ENCODE measurements around the gene TRIP12.
"Not testable (repeated sequence)": the region's sequence is repeated elsewhere in the genome, so short reads cannot be mapped to it uniquely, and the experiment has no call there.

The TRIP12 gene

GRCh38 chr2:229921892-229922448 lies at the start of gene TRIP12:
TSS of gene TRIP12 (minus strand) at chr2:229922009. CDS start at chr2:229880079, 41,930 bp downstream.
- DNase-seq, result peak; percentile 95

DNA sequence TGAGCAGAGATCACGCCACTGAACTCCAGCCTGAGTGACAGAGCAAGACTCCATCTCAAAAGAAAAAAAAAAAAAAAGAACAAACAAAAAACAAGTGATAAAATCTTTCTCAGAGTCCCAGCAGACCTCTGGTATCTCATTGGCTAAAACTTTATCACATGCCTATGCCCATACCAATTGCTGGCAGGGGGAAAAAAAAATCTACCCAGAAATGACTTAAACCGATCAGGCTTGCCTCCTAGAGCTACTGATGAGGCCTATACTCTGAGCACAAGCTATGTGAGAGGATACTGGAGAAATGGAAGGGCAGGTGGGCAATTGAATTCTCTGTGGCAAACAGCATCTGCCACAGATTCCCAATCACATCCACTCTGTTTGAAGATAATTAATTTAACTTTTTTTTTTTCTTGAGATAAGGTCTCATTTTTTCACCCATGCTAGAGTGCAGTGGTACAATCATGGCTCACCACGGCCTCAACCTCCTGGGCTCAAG lies 49.5 kb upstream of the TRIP12 start:
- no peak for DNase-seq

GRCh38 chr2:229970406-229970805 lies 48.6 kb upstream of the TRIP12 start:
- DNase-seq, result no peak

- DNase-seq, result no peak
Observed at GRCh38 chr2:229969921-229970320, 48.1 kb upstream of the TRIP12 start.

GRCh38 chr2:229963596-229963995 lies 41.8 kb upstream of the TRIP12 start:
- not testable (repeated sequence) for DNase-seq

GRCh38 chr2:229956491-229956890 lies 34.7 kb upstream of the TRIP12 start:
- no peak for DNase-seq

DNA sequence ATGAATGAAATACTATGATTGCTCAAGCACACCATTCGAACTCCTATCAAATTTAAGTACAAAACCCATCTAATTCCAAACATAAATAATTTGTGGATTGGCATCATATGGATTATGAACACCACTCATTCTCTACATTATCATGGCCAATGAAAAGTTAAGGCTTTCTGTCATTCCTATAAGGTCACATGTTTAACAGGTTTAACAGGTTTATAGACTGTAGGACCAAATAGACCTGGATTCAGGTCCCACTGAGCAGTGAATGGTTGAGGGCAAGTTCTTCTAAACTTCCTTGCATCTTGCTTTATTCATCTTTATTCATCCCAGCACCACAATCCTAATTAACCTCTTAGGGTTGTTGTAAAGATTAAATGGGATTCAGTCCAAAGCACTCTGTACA lies 33.9 kb upstream of the TRIP12 start:
- no peak for DNase-seq

DNA sequence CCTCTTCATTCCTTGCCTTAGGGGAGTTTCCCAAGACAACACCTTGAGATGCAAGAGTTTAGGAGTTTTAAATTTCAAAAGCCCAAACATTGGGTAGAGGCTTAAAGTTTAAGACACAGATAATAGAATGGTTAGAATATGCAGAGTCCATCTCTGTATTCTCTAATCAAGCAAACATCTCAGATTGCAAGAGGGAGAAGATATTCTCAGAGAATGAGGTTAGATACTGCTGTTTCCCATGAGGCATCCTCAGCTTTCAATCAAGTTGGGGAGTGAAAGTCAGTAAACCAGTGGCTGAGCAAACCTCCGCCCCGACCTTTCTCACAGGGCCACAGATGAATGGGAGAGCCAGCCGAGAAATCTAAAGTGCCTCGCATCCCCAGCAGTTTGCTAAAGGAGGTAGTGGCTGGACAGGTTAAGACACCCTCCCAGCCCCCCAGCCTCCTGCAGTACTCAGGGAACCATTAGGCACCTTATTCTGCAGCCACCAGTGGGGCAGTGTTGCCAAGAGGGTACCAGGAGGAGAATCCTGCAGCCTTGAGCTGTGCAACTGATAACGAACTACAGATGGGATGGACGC lies 30.5 kb upstream of the TRIP12 start:
- no peak for DNase-seq

DNA sequence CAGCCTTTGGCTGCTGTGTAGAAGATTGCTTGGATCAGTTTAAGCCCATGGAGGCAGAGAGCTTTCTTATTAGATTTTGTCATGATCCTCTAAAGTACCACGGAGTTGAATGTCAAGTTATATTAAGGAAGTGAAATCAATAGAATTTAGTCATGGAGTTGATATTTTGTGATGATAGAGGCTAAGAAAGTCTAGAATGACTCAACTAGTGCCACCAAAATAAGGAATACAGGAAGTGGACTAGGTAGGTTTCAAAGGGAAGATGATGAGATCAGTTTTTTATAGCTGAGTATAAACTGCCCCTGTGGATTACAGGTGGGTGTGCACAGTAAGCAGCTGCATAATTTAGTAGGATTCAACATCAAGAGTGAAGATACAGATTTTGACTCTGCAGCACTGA lies 25.7 kb upstream of the TRIP12 start:
- no peak for DNase-seq

- DNase-seq, result no peak
Observed at GRCh38 chr2:229945975-229946374, 24.2 kb upstream of the TRIP12 start.

DNA sequence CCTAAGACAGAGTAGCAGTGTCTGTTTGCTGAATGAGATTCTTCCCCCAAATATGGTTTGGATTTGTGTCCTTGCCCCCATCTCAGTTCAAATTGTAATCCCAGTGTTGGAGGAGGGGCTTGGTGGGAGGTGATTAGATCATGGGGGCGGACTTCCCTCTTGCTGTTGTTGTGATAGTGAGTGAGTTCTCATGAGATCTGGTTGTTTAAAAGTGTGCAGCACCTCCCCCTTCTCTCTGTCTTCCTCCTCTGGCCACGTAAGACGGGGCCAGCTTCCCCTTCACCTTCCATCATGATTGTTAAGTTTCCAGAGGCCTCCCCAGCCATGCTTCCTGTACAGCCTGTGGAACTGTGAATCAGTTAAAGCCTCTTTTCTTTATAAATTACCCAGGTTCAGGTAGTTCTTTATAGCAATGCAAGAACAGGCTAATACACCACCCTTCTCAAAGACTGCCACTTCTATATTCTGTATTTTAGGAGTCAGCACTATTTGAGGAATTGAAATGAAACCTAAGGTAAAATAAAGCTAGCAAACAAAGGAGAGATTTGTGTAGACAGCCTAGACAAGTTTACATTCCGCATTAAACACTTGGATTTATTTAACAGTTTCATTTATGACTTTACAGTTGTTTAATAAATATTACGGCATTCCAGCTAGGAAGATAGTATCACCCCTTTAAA lies 22.1 kb upstream of the TRIP12 start:
- DNase-seq, result no peak

DNA sequence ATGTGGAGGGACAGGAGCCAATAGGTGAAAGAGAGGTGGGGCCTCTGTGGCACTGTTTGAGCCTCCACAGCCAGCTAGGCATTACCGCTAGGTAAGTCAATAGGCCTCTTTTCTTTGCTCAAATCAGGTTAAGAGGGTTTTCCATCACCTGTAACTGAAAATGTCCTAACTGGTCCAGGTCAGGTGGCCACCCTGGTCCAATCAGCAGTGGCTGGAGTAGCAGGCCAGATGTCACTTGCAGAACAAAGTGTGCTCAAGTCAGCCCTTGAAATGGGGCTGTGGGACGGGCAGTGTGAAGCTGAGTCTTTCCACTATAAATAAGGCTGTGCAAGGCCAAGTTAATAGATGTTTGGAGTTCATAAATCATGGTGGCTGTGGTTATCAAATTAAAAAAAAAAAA lies 21.4 kb upstream of the TRIP12 start:
- DNase-seq, result no peak

GRCh38 chr2:229942671-229943070 lies 20.9 kb upstream of the TRIP12 start:
- DNase-seq, result no peak

DNA sequence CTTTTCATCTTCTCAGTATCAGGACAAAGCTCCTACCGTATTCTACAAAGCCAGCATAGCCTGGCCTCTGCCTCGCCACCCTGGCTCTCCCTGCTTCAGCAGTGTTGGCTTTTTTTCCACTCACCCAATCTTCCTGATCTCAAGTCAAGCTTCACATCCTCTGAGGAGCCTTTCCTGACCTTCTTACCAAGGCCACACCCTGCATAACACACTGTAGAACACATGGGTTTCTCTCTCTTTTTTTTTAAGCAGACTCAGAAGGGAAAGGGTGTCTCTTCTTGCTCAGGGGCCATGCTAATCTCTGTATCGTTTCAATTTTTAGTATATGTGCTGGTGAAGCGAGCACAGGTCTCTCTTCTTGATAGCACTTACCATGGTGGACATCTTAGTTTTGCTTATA lies 15.7 kb upstream of the TRIP12 start:
- DNase-seq, result no peak

DNA sequence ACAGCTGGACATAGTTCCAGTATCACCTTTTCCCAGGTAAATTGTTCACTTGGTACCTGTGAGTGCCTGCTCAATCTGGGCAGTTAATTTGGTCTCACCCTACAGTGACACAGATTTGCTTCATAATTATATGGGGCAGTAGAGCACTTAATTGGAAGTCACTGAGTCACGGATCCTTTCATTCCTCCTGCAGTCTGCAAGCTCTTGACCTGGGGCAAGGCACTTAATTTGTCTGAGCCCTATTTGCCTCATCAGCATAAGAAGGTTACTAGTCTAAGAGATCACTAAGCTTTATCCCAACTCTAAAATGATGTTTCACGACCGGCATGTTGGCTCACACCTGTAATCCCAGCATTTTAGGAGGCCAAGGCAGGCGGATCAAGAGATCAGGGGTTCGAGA lies 9.4 kb upstream of the TRIP12 start:
- DNase-seq, result no peak

GRCh38 chr2:229930656-229931055 lies 8.8 kb upstream of the TRIP12 start:
- peak; percentile 39 for DNase-seq

GRCh38 chr2:229927817-229928321 lies 6.1 kb upstream of the TRIP12 start:
- DNase-seq, result no peak

DNA sequence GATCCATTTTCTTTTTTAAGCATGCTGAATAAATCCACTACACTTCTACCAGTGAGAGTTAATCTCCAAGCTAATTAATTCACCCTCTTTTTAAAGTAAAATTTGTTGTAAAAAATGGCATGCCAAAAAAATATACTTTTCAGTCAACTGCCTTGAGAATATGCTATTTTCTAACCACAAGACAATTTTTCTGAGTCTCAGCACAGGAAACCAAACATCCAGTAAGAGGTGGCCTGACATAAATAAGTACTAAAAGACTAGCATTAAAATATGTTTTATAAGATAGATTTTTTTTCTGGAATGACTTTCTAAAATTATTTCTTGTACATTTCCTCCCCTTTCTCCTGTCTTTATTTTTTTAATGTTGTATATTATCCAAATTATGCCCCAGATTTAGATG lies 3.4 kb upstream of the TRIP12 start:
- DNase-seq, result no peak

DNA sequence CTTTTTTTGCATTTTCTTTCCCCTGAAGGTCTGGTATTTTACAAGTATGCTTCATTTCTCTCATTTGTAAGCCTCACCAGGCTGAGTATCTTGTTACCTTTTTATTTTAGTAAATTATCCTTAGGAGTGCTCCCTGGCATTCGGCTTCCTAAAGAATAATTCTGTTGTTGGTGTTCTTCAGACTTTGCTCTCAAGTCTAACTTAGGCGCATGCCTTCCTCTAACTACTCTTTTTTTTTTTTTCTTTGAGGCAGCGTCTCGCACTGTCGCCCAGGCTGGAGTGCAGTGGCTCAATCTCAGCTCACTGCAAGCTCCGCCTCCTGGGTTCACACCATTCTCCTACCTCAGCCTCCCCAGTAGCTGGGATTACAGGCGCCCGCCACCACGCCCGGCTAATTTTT lies 2.7 kb upstream of the TRIP12 start:
- not testable (repeated sequence) for DNase-seq

DNA sequence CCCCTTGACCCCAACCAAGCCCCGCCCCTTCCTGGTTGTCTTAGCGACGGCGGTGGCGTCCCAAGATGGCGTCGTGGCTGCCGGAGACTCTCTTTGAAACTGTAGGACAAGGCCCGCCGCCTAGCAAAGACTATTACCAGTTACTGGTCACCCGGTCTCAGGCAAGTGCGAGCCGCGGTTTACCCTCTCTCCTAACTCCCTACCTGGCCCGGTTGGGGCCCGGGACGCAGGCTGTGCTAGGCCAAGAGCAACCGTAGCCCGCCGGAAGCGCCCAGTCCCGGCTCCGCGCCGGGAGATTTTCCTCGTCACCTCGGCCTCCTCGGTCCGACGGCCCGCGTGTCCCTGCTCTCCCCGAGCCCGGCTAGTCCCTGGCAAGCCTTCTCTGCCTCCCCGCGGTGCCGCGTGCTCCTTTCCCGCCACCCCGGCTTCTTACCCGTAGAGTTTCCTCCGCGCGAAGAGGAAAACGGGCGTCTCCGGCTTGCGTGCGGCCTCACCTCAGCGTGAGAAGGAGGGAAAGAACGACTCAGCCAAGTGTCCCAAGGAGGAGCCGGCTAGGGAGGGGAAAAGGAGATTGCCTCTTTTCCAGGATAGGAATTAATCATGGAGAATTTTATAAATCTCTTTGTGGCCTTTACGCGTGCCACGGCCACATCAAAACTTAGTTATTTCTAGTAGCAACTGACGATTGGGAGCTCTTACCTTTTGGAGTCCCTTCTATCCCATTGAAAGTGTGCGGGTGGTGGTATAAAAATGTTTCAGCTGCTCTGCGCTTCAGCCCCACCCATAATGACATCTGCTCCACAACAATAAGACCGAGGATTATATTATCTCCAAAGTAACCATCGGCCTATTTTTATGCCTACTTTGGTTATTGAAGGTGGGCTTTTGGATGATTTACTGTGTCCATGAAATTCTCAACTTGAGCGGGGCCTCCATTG lies 909 bp upstream of the TRIP12 start, which contains the start of gene FBXO36:
FBXO36 (plus strand) TSS at position 55 of the 938 bp plus-strand sequence; CDS start at position 66, 11 bp downstream.
- DNase-seq, result peak; percentile 81

DNA sequence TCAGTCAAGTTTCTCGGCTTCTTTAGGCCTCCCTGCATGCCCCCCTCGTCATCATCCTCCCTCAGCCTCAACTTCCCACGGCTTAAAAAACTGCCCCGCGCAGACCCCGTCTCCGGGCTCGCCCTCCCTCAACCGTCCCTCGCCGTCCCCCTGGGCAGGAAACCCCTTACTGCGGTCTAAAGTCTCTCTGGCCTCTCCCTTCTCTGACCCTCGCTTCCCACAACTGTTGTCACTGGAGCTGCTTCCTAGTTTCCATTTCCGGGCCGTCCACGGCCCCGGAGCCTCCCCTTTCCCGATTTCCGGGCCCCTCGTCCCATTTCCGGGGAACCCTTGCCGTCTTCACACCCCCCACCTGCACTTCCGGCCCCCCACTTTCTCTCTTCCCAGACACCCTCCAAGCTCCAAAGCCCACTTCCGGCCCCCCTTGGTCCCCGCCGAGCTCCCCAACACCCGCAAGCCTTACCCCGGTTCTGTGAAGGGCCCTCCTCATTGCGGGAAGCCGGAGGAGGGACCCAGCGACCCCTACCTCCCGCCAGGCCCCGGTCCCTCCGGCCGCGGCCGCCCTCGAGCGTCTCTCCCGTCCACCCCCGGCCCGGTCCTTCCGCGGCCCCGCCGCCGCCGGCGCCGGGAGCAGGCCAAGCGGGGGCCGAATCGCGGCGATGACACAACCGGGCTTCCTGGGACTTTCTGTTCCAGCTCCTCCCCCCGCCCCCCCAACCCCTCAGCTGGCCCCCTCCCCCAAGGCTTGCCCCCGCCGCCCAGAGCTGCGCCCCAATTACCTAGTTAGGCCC lies 513 bp downstream of the TRIP12 start:
- DNase-seq, result peak; percentile 44

DNA sequence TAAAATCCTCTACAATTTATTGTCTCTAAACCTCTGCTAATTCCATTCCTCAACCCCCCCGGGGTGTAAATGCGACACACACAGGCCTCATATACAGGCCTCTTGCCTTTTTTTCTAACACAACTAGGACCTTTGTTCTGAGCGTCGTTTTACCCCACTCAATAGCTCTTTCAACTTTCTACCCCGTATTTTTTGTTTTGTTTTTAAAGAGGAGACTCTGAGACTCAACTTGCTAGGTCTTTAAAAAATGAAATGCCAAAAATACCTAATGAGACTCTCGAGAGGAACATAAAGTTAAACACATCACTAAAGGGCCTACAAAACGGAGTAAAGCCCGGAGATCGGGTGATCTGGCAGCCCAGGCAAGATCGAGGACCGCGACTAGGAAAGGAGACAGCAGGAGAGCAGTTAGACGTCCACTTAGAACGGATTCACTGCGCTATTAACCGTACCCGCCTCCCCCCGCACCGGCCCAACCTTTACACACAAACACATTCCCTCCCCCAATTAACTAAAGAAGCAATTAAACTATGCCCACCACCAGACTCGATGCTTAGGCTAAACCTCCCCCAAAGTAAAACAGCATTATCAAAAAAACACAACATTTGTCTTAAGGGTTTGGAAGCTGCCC lies 1.7 kb downstream of the TRIP12 start:
- DNase-seq, result no peak
